Endothelial cell of umbilical vein (primary cell): ENCODE results near the gene HOXB5. TPM values are rescaled to one million over a fixed set of nuclear protein-coding genes. Genes with fewer than 3 reads are reported as not detected.

Experiments used
- BruUV-seq: library from RNA; stranded (reverse); fragments of 400-500 nt; replicated peaks from 2 replicates; lab custom pipeline; 2021; lab: Mats Ljungman, UMichigan
- CTCF ChIA-PET: fragments of 300-600, 350-600 bp; sonication (Branson Sonifier 250); formaldehyde crosslinking; loops from one replicate; lab custom pipeline; 2021; ENCODE audit warnings: antibody characterized with exemption, inconsistent platforms; lab: Charles Lee
- POLR2A ChIA-PET: fragments of 300-600, 350-600 bp; sonication (Branson Sonifier 250); formaldehyde crosslinking; loops from one replicate; lab custom pipeline; 2021; ENCODE audit warnings: antibody characterized with exemption, inconsistent platforms; lab: Charles Lee
- DNase-seq: peaks from one replicate; pipeline ENCODE4 v3.0.0-alpha.2; 2011; ENCODE audit warnings: low read depth, low spot score
- FAIRE-seq: peaks from 2 replicates; lab custom pipeline; 2011; peaks lifted over from hg19 to GRCh38; lab: Jason Lieb, UNC
- H2AFZ ChIP-seq: 2 replicates; pipeline ENCODE4 v1.6.0; 2012; ENCODE audit warnings: low read depth, low read length, control low read depth, inconsistent platforms
- H3K27ac ChIP-seq: 2 replicates; pipeline ENCODE4 v1.5.1; 2011; ENCODE audit warnings: low read depth, mild to moderate bottlenecking, control low read depth, low read length, moderate library complexity; ENCODE audit not compliant: insufficient read depth
- H3K27me3 ChIP-seq, 2 experiments: 2 replicates each; pipeline versions ENCODE4 v1.6.0 to v1.6.1; 2011; ENCODE audit warnings: low read length in 2 of 2, mixed read lengths in 1 of 2; ENCODE audit not compliant: control insufficient read depth in 2 of 2, insufficient read depth in 2 of 2
- H3K36me3 ChIP-seq, 2 experiments: 2 replicates in 1 of 2; 3 replicates in 1 of 2; pipeline ENCODE4 v1.5.1; 2011; ENCODE audit warnings: low read length in 2 of 2, mild to moderate bottlenecking in 1 of 2, moderate library complexity in 1 of 2; ENCODE audit not compliant: control insufficient read depth in 2 of 2, insufficient read depth in 2 of 2; ENCODE audit errors: extremely low read depth in 1 of 2
- H3K4me1 ChIP-seq: 3 replicates; pipeline ENCODE4 v1.5.1; 2011; ENCODE audit warnings: mild to moderate bottlenecking, low read length; ENCODE audit not compliant: control insufficient read depth, insufficient read depth; ENCODE audit errors: extremely low read depth
- H3K4me2 ChIP-seq: 2 replicates; pipeline ENCODE4 v1.6.1; 2011; ENCODE audit warnings: low read length, control low read depth, mixed read lengths; ENCODE audit not compliant: insufficient read depth
- H3K4me3 ChIP-seq, 3 experiments: fragments of 200-600 bp in 1 of 3; sonication (generic), shearing (Covaris generic) in 1 of 3; replicated peaks in 1 of 3; 2 replicates each; pipeline ENCODE4 v1.5.1; 2011 to 2016; ENCODE audit warnings: control low read depth in 3 of 3, low read length in 3 of 3, mild to moderate bottlenecking in 2 of 3, inconsistent platforms in 1 of 3, low read depth in 1 of 3, moderate library complexity in 1 of 3; ENCODE audit not compliant: insufficient read depth in 1 of 3
- H3K79me2 ChIP-seq: 2 replicates; pipeline ENCODE4 v1.6.0; 2012; ENCODE audit warnings: low read length, inconsistent platforms; ENCODE audit not compliant: control insufficient read depth, insufficient read depth
- H3K9ac ChIP-seq: replicated peaks from 2 replicates; pipeline ENCODE3; 2011; ENCODE audit warnings: low read length, control low read depth; ENCODE audit not compliant: insufficient read depth; ENCODE audit errors: extremely low read depth
- H3K9me1 ChIP-seq: replicated peaks from 3 replicates; pipeline ENCODE4 v1.6.0; 2011; ENCODE audit warnings: mild to moderate bottlenecking, low read length; ENCODE audit not compliant: control insufficient read depth, insufficient read depth; ENCODE audit errors: extremely low read depth
- H3K9me3 ChIP-seq: replicated peaks from 2 replicates; pipeline ENCODE4 v1.5.1; 2012; ENCODE audit warnings: low read length, inconsistent platforms; ENCODE audit not compliant: control insufficient read depth, insufficient read depth
- H4K20me1 ChIP-seq: replicated peaks from 2 replicates; pipeline ENCODE3; 2011; ENCODE audit warnings: mild to moderate bottlenecking, low read length; ENCODE audit not compliant: control insufficient read depth, insufficient read depth; ENCODE audit errors: extremely low read depth
- EZH2 ChIP-seq: IDR thresholded peaks from 2 replicates; pipeline ENCODE4 v1.6.1; 2012; ENCODE audit warnings: borderline replicate concordance, low read depth, mild to moderate bottlenecking, moderate library complexity, low read length, inconsistent platforms; ENCODE audit not compliant: severe bottlenecking
- FOS ChIP-seq: IDR thresholded peaks from 2 replicates; pipeline ENCODE4 v1.6.1; 2011; ENCODE audit warnings: mild to moderate bottlenecking, low read length, moderate library complexity, borderline replicate concordance; ENCODE audit not compliant: insufficient read depth
- GATA2 ChIP-seq: IDR thresholded peaks from 2 replicates; pipeline ENCODE4 v1.7.0; 2011; ENCODE audit warnings: low read depth, mild to moderate bottlenecking, moderate library complexity, mixed read lengths, low read length; ENCODE audit not compliant: insufficient read length, insufficient read depth
- JUN ChIP-seq: IDR thresholded peaks from 2 replicates; pipeline ENCODE4 v1.6.1; 2011; ENCODE audit warnings: borderline replicate concordance, low read depth; ENCODE audit not compliant: insufficient read length, insufficient read depth
- MYC ChIP-seq: IDR thresholded peaks from one replicate; pipeline ENCODE4 v1.6.1; 2011; ENCODE audit warnings: mild to moderate bottlenecking, low read depth, low read length
- POLR2A ChIP-seq: IDR thresholded peaks from 2 replicates; pipeline ENCODE4 v1.6.1; 2012; ENCODE audit warnings: low read depth, mild to moderate bottlenecking, control low read depth, low read length
- POLR2AphosphoS5 ChIP-seq: IDR thresholded peaks from 2 replicates; pipeline ENCODE4 v1.6.1; 2012; ENCODE audit warnings: low read depth, mild to moderate bottlenecking, control low read depth, low read length, moderate library complexity; ENCODE audit not compliant: insufficient read depth
- dilution Hi-C: fragments of 300-500 bp; cut with MboI; formaldehyde crosslinking; loops from one replicate; pipeline ENCODE4 v1.15.0; 2019; ENCODE audit warnings: low sequenced_read_pairs; ENCODE audit not compliant: extremely low pct_ligation_motif_present
- intact Hi-C: fragments of 100-400 bp; cut with micrococcal nuclease; formaldehyde crosslinking; loops from one replicate; pipeline ENCODE4 v1.10.0; 2022
- polyA plus RNA-seq, 4 experiments: library from polyadenylated mRNA; depleted of rRNA in 3 of 4; stranded (reverse) in 3 of 4; unstranded in 1 of 4; fragments of >200 nt; gene quantifications; 2 replicates each; pipeline versions ENCODE4 v1.2.1 to v1.2.3, GENCODE V29; 2011 to 2012; ENCODE audit warnings: missing spikeins in 1 of 4
- total RNA-seq: library from RNA; stranded (reverse); gene quantifications from 2 replicates; pipeline ENCODE4 v1.2.3, GENCODE V29; 2021
- TF ChIP-seq, protein P1 (sequence below), 2 donors: IDR thresholded peaks; 1 replicate in 1 of 2; 2 replicates in 1 of 2; pipeline ENCODE4 v1.5.1; 2011; ENCODE audit warnings: low read length in 2 of 2, mild to moderate bottlenecking in 2 of 2, moderate library complexity in 2 of 2, control low read depth in 1 of 2, inconsistent platforms in 1 of 2, low read depth in 1 of 2; ENCODE audit not compliant: insufficient read depth in 1 of 2; ENCODE audit errors: extremely low read depth in 1 of 2
- TF ChIP-seq, protein P2 (sequence below): IDR thresholded peaks from 2 replicates; pipeline ENCODE4 v1.6.1; 2011; ENCODE audit not compliant: insufficient read depth, insufficient read length

The HOXB5 gene
- total and polyA plus RNA-seq, 2 donors (not counting 3 experiments of a cell fraction or from before 2014, with no cell fraction given): 2.0 to 8.5 TPM

DNA sequence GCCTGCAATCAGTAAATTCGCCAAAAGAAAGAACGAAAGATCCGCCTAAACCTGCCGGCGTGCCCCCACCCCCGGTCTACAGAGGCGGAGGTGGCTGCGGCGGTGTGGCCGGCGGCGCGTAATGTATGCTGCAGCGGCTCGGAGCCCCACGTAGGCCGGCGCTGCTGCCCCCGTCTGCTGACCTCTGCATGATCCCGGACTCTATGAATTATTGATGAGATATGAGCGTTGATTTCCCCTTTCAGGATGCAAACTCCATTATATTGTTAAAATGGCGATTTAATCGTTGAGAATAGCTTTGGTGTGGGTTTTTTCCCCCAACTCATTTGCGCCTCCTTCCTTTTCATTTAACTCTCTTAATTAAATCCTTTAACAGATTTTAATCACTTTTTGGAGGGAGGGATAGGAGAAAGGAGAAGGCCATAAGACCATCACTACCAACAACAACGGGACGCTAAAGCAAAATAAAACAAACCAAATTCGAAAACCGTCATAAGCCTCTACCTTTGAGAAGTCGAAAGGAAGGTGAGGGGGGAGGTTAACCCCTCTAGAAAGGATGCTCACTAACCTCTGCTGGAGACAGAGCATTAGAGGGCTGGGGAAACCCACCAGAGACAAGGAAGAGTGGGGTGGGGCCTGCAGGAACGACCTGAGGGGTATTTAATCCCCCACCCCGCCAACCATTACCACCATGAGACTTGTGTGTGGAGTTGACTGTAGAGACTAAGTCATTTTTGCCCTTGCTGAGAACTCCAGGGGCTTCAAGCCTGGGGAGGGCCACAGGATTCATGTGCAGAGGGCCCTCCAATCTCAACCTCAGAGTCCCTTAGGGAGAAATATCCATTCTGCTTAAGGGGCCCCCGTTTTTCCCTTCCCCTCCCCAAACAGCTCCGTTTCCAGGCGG lies 7.0 kb downstream of the HOXB5 start:
- Histone ChIP-seq H3K36me3 (peaks cover 0 to 8% of the 10 kb centered on the region in 2 experiments), H3K4me1 (peaks cover 48% of the 10 kb centered on the region), H3K4me2 (peak overlapping the region; percentile 62), H3K27me3 (no peaks in the 10 kb centered on the region), H2AFZ (peak overlapping the region; percentile 16), H3K9ac (peak overlapping the region; percentile 57), H3K79me2 (peaks cover 46% of the 10 kb centered on the region), H3K9me1 (no peaks in the 10 kb centered on the region), H3K4me3 (peak overlapping the region; percentile 33 to 81 (median 61)), H3K9me3 (no peaks in the 10 kb centered on the region), H3K27ac (peak overlapping the region; percentile 22), H4K20me1 (no peaks in the 10 kb centered on the region)
- TF ChIP-seq MYC: no peak
- no peak for TF ChIP-seq EZH2
- TF ChIP-seq, protein P1, sequence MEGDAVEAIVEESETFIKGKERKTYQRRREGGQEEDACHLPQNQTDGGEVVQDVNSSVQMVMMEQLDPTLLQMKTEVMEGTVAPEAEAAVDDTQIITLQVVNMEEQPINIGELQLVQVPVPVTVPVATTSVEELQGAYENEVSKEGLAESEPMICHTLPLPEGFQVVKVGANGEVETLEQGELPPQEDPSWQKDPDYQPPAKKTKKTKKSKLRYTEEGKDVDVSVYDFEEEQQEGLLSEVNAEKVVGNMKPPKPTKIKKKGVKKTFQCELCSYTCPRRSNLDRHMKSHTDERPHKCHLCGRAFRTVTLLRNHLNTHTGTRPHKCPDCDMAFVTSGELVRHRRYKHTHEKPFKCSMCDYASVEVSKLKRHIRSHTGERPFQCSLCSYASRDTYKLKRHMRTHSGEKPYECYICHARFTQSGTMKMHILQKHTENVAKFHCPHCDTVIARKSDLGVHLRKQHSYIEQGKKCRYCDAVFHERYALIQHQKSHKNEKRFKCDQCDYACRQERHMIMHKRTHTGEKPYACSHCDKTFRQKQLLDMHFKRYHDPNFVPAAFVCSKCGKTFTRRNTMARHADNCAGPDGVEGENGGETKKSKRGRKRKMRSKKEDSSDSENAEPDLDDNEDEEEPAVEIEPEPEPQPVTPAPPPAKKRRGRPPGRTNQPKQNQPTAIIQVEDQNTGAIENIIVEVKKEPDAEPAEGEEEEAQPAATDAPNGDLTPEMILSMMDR (IDR thresholded peaks at IDR 0.05; ENCODE audit: extremely low read depth in 1 of 2, insufficient read depth in 1 of 2, low read depth in 1 of 2, low read length in 2 of 2): no peak
- TF ChIP-seq, protein P2, sequence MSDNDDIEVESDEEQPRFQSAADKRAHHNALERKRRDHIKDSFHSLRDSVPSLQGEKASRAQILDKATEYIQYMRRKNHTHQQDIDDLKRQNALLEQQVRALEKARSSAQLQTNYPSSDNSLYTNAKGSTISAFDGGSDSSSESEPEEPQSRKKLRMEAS: no peak
- no peak for TF ChIP-seq GATA2
- no peak for TF ChIP-seq JUN
- no peak for TF ChIP-seq POLR2AphosphoS5
- TF ChIP-seq POLR2A: no peak
- TF ChIP-seq FOS: no peak
- no TSS peak for BruUV-seq
- dilution Hi-C loops (no loop called here), intact Hi-C loops (no loop called here)
- no peak for FAIRE-seq
- POLR2A ChIA-PET: no interaction called here
- CTCF ChIA-PET: interaction anchor here (0.9 to 2.3 kb wide), 10 partner anchors 31 to 371 kb away, joined by 3 to 22 read pairs (median 4); no protein-coding TSS in a partner anchor
- DNase-seq: peak; percentile 36
